ENCODE results near the gene BAG3.

Gene BAG3

DNA sequence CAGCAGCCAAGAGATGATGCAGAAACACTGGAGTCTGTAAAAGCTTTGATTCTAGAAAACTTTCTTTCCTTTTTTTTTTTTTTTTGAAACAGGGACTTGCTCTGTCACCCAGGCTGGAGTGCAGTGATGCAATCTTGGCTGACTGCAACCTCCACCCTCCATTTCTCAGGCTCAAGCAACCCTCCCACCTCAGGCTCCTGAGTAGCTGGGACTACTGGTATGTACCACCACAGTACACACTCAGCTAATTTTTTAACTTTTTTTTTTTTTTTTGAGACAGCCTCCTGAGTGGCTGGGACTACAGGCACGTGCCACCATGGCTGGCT is 17.0 kb upstream of the BAG3 start:
- no peaks in the 10 kb centered on the region for H3K9me2 ChIP-seq (replicated peaks; ENCODE audit: control insufficient read depth, low read length)
- H3F3A ChIP-seq (ENCODE audit: control insufficient read depth, insufficient read depth): no peaks in the 10 kb centered on the region
- no peak overlapping the region for H3K4me2 ChIP-seq (ENCODE audit: low read length)
- no peaks in the 10 kb centered on the region for H3K4me1 ChIP-seq (ENCODE audit: control insufficient read depth, low read length)
- H3K27me3 ChIP-seq (ENCODE audit: control insufficient read depth, low read length): no peaks in the 10 kb centered on the region
- H3K4me3 ChIP-seq (ENCODE audit: low read length): no peak overlapping the region
- H3K79me2 ChIP-seq (ENCODE audit: control insufficient read depth, low read length): no peaks in the 10 kb centered on the region
- H3K27ac ChIP-seq (ENCODE audit: low read depth, low read length): no peak overlapping the region
- H3K36me3 ChIP-seq (ENCODE audit: control insufficient read depth, low read length): no peaks in the 10 kb centered on the region
- no peak for TF ChIP-seq CTCF (IDR thresholded peaks at IDR 0.05; ENCODE audit: low read depth, low read length, poor library complexity, severe bottlenecking)
- no peak for TF ChIP-seq EZH2phosphoT487 (IDR thresholded peaks at IDR 0.05; ENCODE audit: borderline replicate concordance, low read length)
- no peaks in the 10 kb centered on the region for H3K9me3 ChIP-seq (ENCODE audit: control insufficient read depth, insufficient read depth, low read length)
- H4K20me1 ChIP-seq (ENCODE audit: control insufficient read depth, insufficient read depth, low read depth, low read length): no peaks in the 10 kb centered on the region

DNA sequence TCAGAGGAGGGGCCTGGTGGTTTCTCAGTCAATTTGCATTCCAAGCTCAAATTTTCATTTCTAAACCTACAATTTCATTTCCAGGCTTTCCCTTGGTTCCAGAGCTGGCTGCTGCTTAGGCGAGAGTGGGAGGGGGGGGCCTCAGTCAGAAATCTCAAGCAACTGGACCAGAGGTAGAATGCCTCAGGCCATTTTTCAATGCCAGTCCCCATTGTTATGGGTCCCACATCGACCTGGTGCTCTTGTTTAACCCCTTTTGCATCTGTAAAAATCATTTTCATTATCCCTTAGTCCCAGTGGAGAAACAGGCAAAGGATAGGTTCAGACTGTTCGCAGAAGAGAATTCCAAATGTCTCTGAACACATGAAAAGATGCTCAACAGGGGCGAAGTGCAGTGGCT is 13.5 kb upstream of the BAG3 start:
- H3K4me1 ChIP-seq (ENCODE audit: control insufficient read depth, low read length): no peaks in the 10 kb centered on the region

GRCh38 chr10:119638982-119639381 is 12.2 kb upstream of the BAG3 start:
- Histone ChIP-seq H3K36me3 (ENCODE audit: control insufficient read depth, low read length) (no peaks in the 10 kb centered on the region), H4K20me1 (ENCODE audit: control insufficient read depth, insufficient read depth, low read depth, low read length) (no peaks in the 10 kb centered on the region), H3K4me2 (ENCODE audit: low read length) (no peak overlapping the region), H3F3A (ENCODE audit: control insufficient read depth, insufficient read depth) (no peaks in the 10 kb centered on the region), H3K4me1 (ENCODE audit: control insufficient read depth, low read length) (no peaks in the 10 kb centered on the region), H3K27ac (ENCODE audit: low read depth, low read length) (no peak overlapping the region), H3K9me2 (replicated peaks; ENCODE audit: control insufficient read depth, low read length) (no peaks in the 10 kb centered on the region), H3K9me3 (ENCODE audit: control insufficient read depth, insufficient read depth, low read length) (no peaks in the 10 kb centered on the region), H3K4me3 (ENCODE audit: low read length) (no peak overlapping the region), H3K27me3 (ENCODE audit: control insufficient read depth, low read length) (peaks cover 3% of the 10 kb centered on the region; the same call in 1 of the 2 replicates), H3K79me2 (ENCODE audit: control insufficient read depth, low read length) (no peaks in the 10 kb centered on the region)
- no peak for TF ChIP-seq EZH2phosphoT487 (IDR thresholded peaks at IDR 0.05; ENCODE audit: borderline replicate concordance, low read length)
- no peak for TF ChIP-seq CTCF (IDR thresholded peaks at IDR 0.05; ENCODE audit: low read depth, low read length, poor library complexity, severe bottlenecking)

More for the DNA sequence above, 13.5 kb upstream of the BAG3 start:
- no peak overlapping the region for H3K4me2 ChIP-seq (ENCODE audit: low read length)
- no peaks in the 10 kb centered on the region for H4K20me1 ChIP-seq (ENCODE audit: control insufficient read depth, insufficient read depth, low read depth, low read length)
- H3K9me3 ChIP-seq (ENCODE audit: control insufficient read depth, insufficient read depth, low read length): no peaks in the 10 kb centered on the region
- no peaks in the 10 kb centered on the region for H3F3A ChIP-seq (ENCODE audit: control insufficient read depth, insufficient read depth)
- H3K79me2 ChIP-seq (ENCODE audit: control insufficient read depth, low read length): no peaks in the 10 kb centered on the region
- H3K27me3 ChIP-seq (ENCODE audit: control insufficient read depth, low read length): peaks cover 3% of the 10 kb centered on the region; the same call in 1 of the 2 replicates
- no peak overlapping the region for H3K4me3 ChIP-seq (ENCODE audit: low read length)
- no peaks in the 10 kb centered on the region for H3K36me3 ChIP-seq (ENCODE audit: control insufficient read depth, low read length)
- no peak overlapping the region for H3K27ac ChIP-seq (ENCODE audit: low read depth, low read length)
- TF ChIP-seq EZH2phosphoT487 (IDR thresholded peaks at IDR 0.05; ENCODE audit: borderline replicate concordance, low read length) (no peak), CTCF (IDR thresholded peaks at IDR 0.05; ENCODE audit: low read depth, low read length, poor library complexity, severe bottlenecking) (no peak)
- no peaks in the 10 kb centered on the region for H3K9me2 ChIP-seq (replicated peaks; ENCODE audit: control insufficient read depth, low read length)

DNA sequence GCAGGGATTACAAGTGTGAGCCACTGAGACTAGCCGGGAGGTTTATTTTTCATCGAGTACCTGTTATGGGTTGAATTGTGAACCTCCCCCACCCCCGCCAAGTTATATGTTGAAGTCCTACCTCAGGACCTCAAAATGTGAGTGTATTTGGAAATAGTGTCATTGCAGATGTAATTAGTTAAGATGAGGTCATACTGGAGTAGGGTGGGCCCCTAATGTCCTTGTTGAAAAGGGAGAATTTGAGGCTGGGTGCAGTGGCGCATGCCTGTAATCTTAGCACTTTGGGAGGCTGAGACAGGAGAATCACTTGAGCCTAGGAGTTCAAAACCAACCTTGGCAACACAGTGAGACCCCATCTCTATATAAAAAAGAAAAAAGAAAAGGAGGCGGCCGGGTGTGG is 10.8 kb upstream of the BAG3 start:
- H3K36me3 ChIP-seq (ENCODE audit: control insufficient read depth, low read length): no peaks in the 10 kb centered on the region
- no peak overlapping the region for H3K4me2 ChIP-seq (ENCODE audit: low read length)
- no peaks in the 10 kb centered on the region for H3F3A ChIP-seq (ENCODE audit: control insufficient read depth, insufficient read depth)
- H3K4me3 ChIP-seq (ENCODE audit: low read length): no peak overlapping the region
- H4K20me1 ChIP-seq (ENCODE audit: control insufficient read depth, insufficient read depth, low read depth, low read length): no peaks in the 10 kb centered on the region
- no peak for TF ChIP-seq EZH2phosphoT487 (IDR thresholded peaks at IDR 0.05; ENCODE audit: borderline replicate concordance, low read length)
- no peak for TF ChIP-seq CTCF (IDR thresholded peaks at IDR 0.05; ENCODE audit: low read depth, low read length, poor library complexity, severe bottlenecking)
- no peaks in the 10 kb centered on the region for H3K4me1 ChIP-seq (ENCODE audit: control insufficient read depth, low read length)
- peaks cover 3% of the 10 kb centered on the region; the same call in 1 of the 2 replicates for H3K27me3 ChIP-seq (ENCODE audit: control insufficient read depth, low read length)
- H3K9me2 ChIP-seq (replicated peaks; ENCODE audit: control insufficient read depth, low read length): no peaks in the 10 kb centered on the region
- H3K27ac ChIP-seq (ENCODE audit: low read depth, low read length): no peak overlapping the region
- peaks cover 4% of the 10 kb centered on the region; the same call in 1 of the 2 replicates for H3K9me3 ChIP-seq (ENCODE audit: control insufficient read depth, insufficient read depth, low read length)
- H3K79me2 ChIP-seq (ENCODE audit: control insufficient read depth, low read length): no peaks in the 10 kb centered on the region

Data from DOHH2 (cell line).